ENCODE data around the gene RUNX1. TPM values are rescaled to one million over a fixed set of nuclear protein-coding genes. Genes with fewer than 3 reads are reported as not detected.

Gene RUNX1
- total RNA-seq, 4 donors from 2014 or later, result 3.9 to 14.5 (median 5.8) TPM

- WGBS, 2 donors (ENCODE audit: low coverage in 1 of 2), result 90% methylated on average over 2 of the region's 3 CpGs; no CpG with 5 or more reads in 1 of the 2 donors
These were observed 27.6 kb downstream of the RUNX1 start for GRCh38 chr21:35021546-35021945.

GRCh38 chr21:35020902-35021301 lies 28.2 kb downstream of the RUNX1 start:
- 60% methylated on average over 1 of the region's 1 CpG; no CpG with 5 or more reads in 1 of the 2 donors for WGBS, 2 donors (ENCODE audit: low coverage in 1 of 2)
- Histone ChIP-seq H3K27me3 (peaks cover 7% of the 10 kb centered on the region), H3K27ac (no peak overlapping the region), H3K9me3 (no peaks in the 10 kb centered on the region), H3K4me1 (no peaks in the 10 kb centered on the region), H3K4me3 (no peak overlapping the region), H3K36me3 (no peaks in the 10 kb centered on the region)
- TF ChIP-seq CTCF (IDR thresholded peaks at IDR 0.05), result no peak
- TF ChIP-seq EP300 (IDR thresholded peaks at IDR 0.05), result no peak
- TF ChIP-seq POLR2AphosphoS5 (IDR thresholded peaks at IDR 0.05), result no peak
- no peak for TF ChIP-seq POLR2A (IDR thresholded peaks at IDR 0.05)
- ATAC-seq, result no peak

More at GRCh38 chr21:35021546-35021945, 27.6 kb downstream of the RUNX1 start:
- H3K27ac ChIP-seq, result no peak overlapping the region
- peaks cover 12% of the 10 kb centered on the region for H3K27me3 ChIP-seq
- no peak overlapping the region for H3K4me3 ChIP-seq
- no peaks in the 10 kb centered on the region for H3K9me3 ChIP-seq
- no peaks in the 10 kb centered on the region for H3K36me3 ChIP-seq
- H3K4me1 ChIP-seq, result peaks cover 0 to 2% (median 0%) of the 10 kb centered on the region in 3 donors
- TF ChIP-seq EP300 (IDR thresholded peaks at IDR 0.05), result no peak
- TF ChIP-seq CTCF (IDR thresholded peaks at IDR 0.05), result no peak
- no peak for TF ChIP-seq POLR2A (IDR thresholded peaks at IDR 0.05)
- TF ChIP-seq POLR2AphosphoS5 (IDR thresholded peaks at IDR 0.05), result no peak
- ATAC-seq, result no peak

GRCh38 chr21:35020436-35020835 lies 28.7 kb downstream of the RUNX1 start:
- no peak overlapping the region for H3K4me3 ChIP-seq
- peaks cover 3% of the 10 kb centered on the region for H3K27me3 ChIP-seq
- no peak for ATAC-seq
- H3K9me3 ChIP-seq, result no peaks in the 10 kb centered on the region
- WGBS, 2 donors (ENCODE audit: low coverage in 1 of 2), result 70 to 78% methylated on average over 2 to 4 of the region's 4 CpGs
- no peak overlapping the region for H3K27ac ChIP-seq
- H3K36me3 ChIP-seq, result no peaks in the 10 kb centered on the region
- no peaks in the 10 kb centered on the region for H3K4me1 ChIP-seq
- no peak for TF ChIP-seq POLR2AphosphoS5 (IDR thresholded peaks at IDR 0.05)
- TF ChIP-seq POLR2A (IDR thresholded peaks at IDR 0.05), result no peak
- TF ChIP-seq EP300 (IDR thresholded peaks at IDR 0.05), result no peak
- TF ChIP-seq CTCF (IDR thresholded peaks at IDR 0.05), result no peak

- 64 to 65% methylated on average over 4 to 9 of the region's 9 CpGs for WGBS, 2 donors (ENCODE audit: low coverage in 1 of 2)
- Histone ChIP-seq H3K27me3 (no peaks in the 10 kb centered on the region), H3K9me3 (no peaks in the 10 kb centered on the region), H3K27ac (no peak overlapping the region), H3K4me1 (no peaks in the 10 kb centered on the region), H3K36me3 (no peaks in the 10 kb centered on the region), H3K4me3 (no peak overlapping the region)
- no peak for ATAC-seq
- TF ChIP-seq POLR2A (IDR thresholded peaks at IDR 0.05) (no peak), POLR2AphosphoS5 (IDR thresholded peaks at IDR 0.05) (no peak), EP300 (IDR thresholded peaks at IDR 0.05) (no peak), CTCF (IDR thresholded peaks at IDR 0.05) (no peak)
These were observed 29.5 kb downstream of the RUNX1 start for GRCh38 chr21:35019631-35020032.

GRCh38 chr21:35017256-35017655 lies 31.8 kb downstream of the RUNX1 start:
- no peak overlapping the region for H3K27ac ChIP-seq
- H3K4me1 ChIP-seq, result no peaks in the 10 kb centered on the region
- H3K4me3 ChIP-seq, result no peak overlapping the region
- H3K27me3 ChIP-seq, result no peaks in the 10 kb centered on the region
- 71 to 76% methylated on average over 5 to 6 of the region's 6 CpGs for WGBS, 2 donors (ENCODE audit: low coverage in 1 of 2)
- no peaks in the 10 kb centered on the region for H3K9me3 ChIP-seq
- ATAC-seq, result no peak
- TF ChIP-seq POLR2A (IDR thresholded peaks at IDR 0.05) (no peak), CTCF (IDR thresholded peaks at IDR 0.05) (no peak), EP300 (IDR thresholded peaks at IDR 0.05) (no peak), POLR2AphosphoS5 (IDR thresholded peaks at IDR 0.05) (no peak)
- no peaks in the 10 kb centered on the region for H3K36me3 ChIP-seq
